HK-2 (cell line): ENCODE results near the gene OCA2.

Experiments used
- DNase-seq: peaks from one replicate; pipeline ENCODE4 v3.0.0-alpha.2; 2018; ENCODE audit not compliant: unreplicated experiment

OCA2 gene

GRCh38 chr15:27847775-27848710, 251.1 kb downstream of the OCA2 start:
- no peak for DNase-seq

- DNase-seq: no peak
These were observed 252.3 kb downstream of the OCA2 start for GRCh38 chr15:27846722-27847395.

DNA sequence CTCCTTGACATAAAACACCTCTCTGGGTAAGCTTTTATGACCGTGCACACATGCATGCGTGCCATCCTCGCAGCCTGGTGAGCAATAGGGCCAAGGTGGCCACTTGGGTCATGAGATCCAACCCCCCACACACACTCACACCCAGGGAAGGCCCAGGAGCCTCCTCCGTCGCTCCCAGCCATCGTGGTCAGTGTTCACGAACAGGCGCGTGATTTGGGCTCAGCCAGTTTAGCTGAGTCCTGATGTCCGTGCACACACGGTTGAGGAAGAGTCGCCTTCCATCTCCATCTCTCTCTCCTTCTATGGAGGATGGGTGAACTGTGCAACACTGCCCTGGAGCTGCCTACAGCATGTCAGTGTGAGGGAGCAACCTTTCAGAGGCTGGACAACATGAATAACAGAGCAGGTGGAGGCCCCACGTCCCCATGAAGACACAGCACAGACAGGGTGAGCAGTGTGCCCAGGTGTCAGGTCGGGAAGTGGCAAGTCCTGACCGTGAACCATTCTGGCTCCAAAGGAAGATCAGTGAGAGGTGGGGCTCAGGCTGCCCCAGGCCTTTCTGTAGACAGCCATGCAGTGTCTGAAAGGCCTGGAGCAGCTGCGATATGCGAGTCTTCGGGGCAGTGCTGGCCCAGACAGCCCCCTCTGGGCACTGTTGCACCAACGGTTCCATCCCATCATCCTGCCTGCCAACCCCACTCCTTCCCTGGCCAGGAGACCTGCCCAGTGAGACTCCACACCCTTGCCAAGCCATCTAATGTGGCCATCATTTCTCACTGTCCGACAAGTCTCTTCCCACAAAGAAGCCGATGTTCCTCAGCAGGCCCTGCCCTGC, 253.4 kb downstream of the OCA2 start:
- no peak for DNase-seq

- DNase-seq: peak; percentile 14
These were observed 255.0 kb downstream of the OCA2 start for GRCh38 chr15:27844018-27844666.

DNA sequence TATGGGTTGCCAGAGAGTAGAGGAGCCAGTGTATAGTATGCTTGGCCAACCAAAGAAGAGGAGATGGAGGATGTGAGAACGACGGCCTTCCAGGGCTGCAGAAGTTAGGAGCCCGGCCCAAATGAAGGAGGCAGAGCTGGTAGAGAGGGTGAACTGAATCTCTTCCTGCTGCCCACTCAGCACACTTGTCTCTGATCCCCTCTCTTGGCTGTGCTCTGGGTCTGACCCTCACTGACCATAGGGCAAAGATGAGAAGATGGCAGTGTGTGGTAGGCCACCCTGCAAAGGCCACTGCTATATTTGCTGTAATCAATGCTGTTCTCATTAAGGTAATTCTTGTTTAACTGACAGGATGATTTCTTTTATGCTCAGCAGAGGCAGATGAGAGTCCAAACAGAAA, 256.0 kb downstream of the OCA2 start:
- no peak for DNase-seq

GRCh38 chr15:27842526-27842925, 256.6 kb downstream of the OCA2 start:
- DNase-seq: no peak

DNA sequence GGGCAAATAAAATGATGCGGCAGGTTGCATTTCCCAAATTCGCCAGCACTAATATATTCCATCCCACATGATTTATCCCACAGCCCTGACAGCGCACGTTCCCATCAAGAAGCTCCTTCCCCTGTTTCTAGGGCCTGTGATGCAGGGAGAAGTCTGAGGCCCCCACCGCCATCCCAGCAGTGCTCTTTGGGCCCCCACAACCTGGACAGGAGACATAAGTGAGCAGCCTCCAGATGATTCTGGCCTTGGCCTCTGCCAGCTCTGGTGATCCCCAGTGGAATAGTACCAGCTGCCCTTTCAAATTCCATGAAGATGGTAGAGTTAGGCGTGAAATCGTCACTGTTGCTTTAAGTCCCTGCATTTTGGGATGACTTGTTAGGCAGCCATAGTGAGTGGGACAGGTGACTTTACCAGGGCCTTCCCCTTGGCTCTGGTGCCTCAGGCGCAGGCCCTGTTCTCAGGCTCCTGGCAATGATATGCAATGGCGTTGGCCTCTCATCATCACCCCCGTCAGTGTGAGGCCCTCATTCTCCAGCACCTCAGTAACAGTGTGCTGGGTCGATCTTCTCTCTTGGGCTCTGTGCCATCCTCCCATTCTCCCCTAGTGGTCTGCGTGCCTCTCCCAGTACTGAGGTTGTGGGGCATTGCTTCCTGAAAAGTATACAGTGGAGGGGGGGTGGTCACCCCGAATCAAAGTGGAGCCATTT, 263.7 kb downstream of the OCA2 start:
- no peak for DNase-seq

- no peak for DNase-seq
These were observed 264.4 kb downstream of the OCA2 start for GRCh38 chr15:27834684-27835083.

DNA sequence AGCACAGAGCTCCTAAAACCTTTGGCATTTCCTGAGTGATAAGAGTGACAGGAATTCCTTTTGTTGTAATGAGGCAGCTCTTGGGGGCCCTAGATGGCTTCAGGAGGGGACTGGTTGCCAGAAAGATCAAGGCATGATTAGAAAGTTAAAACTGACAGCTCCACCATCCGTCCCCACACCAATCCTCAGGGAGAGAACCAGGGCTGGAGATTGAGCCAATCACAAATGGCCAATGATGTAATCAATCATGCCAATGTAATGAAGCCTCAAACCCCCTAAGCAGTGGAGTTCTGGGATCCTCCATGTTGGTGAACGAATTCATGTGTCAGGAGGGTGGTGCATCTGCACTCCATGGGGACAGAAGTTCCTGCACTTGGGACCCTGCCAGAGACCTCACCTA, 265.1 kb downstream of the OCA2 start:
- DNase-seq: no peak

- no peak for DNase-seq
These were observed 265.9 kb downstream of the OCA2 start for GRCh38 chr15:27833178-27833577.

GRCh38 chr15:27832237-27832596, 266.9 kb downstream of the OCA2 start:
- no peak for DNase-seq

DNA sequence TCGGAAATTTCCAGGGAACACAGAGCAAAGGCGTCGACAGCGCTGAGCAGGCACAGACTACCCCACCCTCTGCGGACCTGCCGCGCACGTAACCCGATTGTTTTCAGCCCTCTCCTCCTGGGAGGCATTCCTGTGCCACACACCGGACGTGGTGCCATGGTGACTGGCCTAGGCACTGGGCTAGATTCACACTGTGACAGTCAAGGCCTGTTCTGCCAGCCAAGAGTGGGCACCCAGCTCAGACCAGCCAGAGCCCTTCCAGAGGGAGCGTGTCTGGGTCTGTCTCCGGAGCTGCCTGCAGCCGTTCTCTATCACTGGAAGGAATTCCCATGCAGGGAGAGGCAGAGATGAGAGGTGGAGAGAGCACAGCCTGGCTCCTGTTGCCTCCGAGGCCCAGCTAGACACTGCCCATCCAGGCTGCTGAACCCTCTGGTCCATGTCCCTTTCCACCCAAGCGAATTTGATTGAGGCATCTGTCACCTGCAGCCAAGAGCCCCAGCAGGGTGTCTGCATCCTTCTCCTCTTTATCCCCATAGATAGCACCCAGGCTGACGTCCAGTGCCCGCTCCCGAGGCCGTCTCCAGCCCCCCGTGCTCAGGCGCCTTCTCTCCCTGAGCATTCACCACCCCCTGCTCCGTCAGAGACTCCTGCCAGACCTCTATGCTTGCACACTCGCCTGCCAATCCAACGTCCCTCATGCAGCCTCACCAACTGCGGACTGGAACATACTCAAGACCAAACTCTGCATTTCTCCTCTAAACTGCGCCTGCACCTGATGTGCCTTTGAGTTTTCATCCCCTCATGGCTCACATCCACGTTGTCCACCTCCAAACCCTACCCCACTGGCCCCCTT, 267.5 kb downstream of the OCA2 start:
- DNase-seq: no peak

- DNase-seq: no peak
These were observed 270.4 kb downstream of the OCA2 start for GRCh38 chr15:27828746-27829145.

DNA sequence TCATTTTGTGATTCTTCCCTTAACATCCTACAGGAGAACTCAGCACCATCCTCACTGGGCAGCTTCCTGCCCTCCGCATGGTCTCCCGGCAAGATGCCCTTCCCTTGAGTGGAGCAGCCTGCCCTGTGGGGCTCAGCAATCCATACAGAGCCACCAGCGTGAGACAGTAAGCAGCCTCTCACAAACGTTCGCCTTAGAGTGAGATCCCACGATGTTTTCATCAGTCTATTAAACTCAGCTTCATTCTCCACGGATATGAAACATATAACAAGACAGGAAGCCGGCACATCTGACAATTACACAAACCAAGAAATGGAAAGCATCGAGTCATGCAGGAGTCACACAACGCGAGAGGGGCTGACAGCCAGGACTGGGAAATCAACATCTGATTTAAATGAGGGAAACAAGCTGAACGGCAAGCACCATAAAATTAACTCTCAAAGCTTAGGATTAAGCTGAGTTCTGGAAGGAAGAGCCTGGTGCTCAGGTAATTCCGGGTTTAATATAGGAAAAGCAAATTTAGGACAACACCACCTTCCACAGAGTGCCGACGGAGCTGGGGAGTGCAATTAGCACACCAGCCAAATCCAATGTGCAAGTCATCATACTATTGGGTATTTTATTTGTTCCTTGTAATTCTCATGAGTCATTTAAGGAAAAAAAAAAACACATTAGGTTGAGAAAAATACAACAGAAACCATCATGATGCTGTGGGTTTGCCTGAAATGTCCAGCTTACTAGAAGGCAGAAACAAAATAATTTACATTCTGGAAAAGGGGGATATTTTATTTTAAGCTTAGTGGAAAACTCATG, 272.0 kb downstream of the OCA2 start:
- DNase-seq: no peak

GRCh38 chr15:27826411-27826810, 272.7 kb downstream of the OCA2 start:
- no peak for DNase-seq

DNA sequence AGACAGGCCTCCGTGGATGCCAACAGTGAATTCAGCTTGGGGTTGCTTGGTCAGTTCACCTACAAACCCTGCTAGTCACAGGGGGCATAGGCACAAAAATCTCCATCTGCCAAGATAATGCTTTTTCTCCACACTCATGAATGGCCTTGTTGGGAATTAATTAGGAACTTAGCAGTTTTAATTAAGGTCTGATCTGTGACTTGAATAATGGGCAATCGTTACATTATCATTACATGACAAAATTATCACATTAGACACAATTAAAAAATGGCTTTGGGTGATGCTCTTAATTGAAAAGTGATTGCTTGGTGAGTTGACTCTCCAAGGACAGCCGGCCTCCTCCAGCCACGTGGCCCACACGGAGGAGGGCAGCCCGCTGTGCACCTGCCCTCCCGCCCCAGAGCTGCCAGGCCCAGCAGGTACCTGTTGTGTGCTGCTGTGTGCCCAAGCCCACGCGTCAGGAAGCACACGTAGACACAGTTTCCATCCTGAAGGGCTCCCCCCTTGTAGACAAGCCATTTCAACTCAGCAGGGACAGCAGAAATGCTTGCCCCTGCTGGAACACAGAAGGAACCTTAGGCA, 274.2 kb downstream of the OCA2 start:
- DNase-seq: no peak

DNA sequence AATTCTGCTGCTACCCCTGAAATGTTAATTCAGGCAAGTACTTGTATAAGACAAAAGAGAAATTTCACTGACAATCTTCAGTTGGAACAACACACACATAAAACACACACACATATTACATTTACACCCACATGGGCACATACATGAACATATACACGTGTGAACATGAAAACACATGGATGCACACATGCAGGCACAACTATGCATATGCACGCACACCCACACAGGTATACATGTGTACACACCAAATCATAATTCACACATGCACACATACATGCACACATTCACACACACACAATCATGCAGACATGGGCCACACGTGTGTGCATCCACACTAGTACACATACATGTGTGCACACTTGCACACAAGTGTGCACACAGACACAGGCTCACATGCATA, 277.8 kb downstream of the OCA2 start:
- no peak for DNase-seq

DNA sequence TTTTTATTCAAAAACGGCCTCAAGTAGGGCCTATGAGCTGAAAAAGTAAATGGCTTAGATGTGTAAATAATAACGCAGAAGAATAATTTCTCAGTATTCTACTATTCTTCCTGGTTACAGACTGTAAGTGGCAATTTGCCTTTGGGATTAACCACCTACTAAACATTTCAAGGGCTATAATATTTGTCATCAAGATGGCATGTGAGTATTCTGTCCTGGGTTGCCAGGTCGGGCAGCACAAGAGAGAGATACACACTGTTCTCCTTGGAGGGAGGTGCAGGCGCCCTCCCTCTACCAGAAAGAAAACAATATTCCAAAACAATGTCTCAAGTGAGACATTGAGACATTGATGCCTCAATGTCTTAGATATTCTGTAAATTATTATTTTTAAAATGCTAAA, 278.4 kb downstream of the OCA2 start:
- no peak for DNase-seq

- no peak for DNase-seq
These were observed 278.9 kb downstream of the OCA2 start for GRCh38 chr15:27820232-27820631.
